Ectodermal cell (in vitro differentiated cells): ENCODE data around the gene TBC1D22A.

Experiments
- H3K27ac ChIP-seq: 2 replicates; pipeline ENCODE4 v1.7.0; 2013; ENCODE audit warnings: mild to moderate bottlenecking, low read depth, low read length; ENCODE audit not compliant: insufficient read depth, poor library complexity, severe bottlenecking
- H3K27me3 ChIP-seq: 2 replicates; pipeline ENCODE4 v1.7.0; 2013; ENCODE audit warnings: mild to moderate bottlenecking, low read length; ENCODE audit not compliant: insufficient read depth, control insufficient read depth, poor library complexity, severe bottlenecking
- H3K36me3 ChIP-seq: one replicate; pipeline ENCODE4 v1.7.0; 2013; ENCODE audit warnings: low read length; ENCODE audit not compliant: control insufficient read depth, insufficient read depth
- H3K4me1 ChIP-seq: one replicate; pipeline ENCODE4 v1.7.0; 2013; ENCODE audit warnings: low read length; ENCODE audit not compliant: control insufficient read depth, insufficient read depth
- H3K4me3 ChIP-seq: 2 replicates; pipeline ENCODE4 v1.7.0; 2013; ENCODE audit warnings: low read depth, low read length, control low read depth; ENCODE audit not compliant: insufficient read depth
- H3K9me3 ChIP-seq: 2 replicates; pipeline ENCODE4 v1.7.0; 2013; ENCODE audit warnings: mild to moderate bottlenecking, low read length, moderate library complexity; ENCODE audit not compliant: control insufficient read depth
- WGBS, 2 experiments: methylation state at CpG; one replicate each; pipeline ENCODE4 v1.1.7; 2013; ENCODE audit warnings: missing lambda C conversion rate in 2 of 2; 5-methylcytosine and 5-hydroxymethylcytosine counted together

The TBC1D22A gene

DNA sequence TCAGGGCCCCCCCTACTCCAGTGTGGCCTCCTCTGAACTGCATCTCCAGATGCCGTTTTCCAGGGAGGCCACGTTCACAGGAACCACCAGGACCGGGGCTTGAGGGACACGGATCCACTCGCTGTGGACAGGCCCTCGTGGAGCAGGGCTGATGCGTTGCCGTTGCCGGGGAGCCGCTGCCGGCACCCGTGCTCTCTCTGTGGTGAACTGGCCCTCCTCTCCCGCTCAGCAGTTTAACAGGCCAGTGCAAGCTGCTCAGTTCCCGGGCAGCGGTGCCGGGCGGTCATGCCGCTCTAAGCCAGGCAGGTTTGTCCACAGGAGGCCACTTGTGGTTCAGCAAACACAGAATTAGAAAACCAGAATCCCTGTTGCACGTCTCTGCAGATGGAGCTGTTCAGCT is 301.6 kb downstream of the TBC1D22A start:
- no peaks in the 10 kb centered on the region for H3K36me3 ChIP-seq
- 95% methylated on average over 19 of the region's 19 CpGs for WGBS, 2 experiments
- no peak overlapping the region for H3K27ac ChIP-seq
- H3K9me3 ChIP-seq = no peaks in the 10 kb centered on the region
- H3K4me1 ChIP-seq = peaks cover 7% of the 10 kb centered on the region
- no peaks in the 10 kb centered on the region for H3K27me3 ChIP-seq
- H3K4me3 ChIP-seq = no peak overlapping the region

DNA sequence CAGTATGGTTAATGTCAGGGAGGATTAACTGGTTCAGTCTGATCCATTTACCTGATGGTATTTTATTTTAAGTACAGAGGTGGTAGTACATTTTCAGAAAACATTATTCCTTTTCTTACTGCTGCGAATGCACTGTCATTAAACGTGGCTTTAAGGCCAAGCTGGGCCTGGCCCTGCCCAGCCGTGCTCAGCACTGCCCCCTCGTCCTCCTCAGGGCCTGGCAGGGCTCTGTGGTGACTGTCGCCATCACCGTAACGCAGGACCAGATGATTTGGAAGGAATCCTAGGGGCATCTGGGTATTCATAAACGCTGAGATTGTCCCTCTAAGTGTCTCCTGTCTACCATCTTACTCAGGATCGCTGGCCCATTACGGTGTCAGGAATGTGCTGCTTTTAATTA is 302.0 kb downstream of the TBC1D22A start:
- Histone ChIP-seq H3K27ac (no peak overlapping the region), H3K9me3 (no peaks in the 10 kb centered on the region), H3K4me3 (no peak overlapping the region), H3K27me3 (no peaks in the 10 kb centered on the region), H3K36me3 (no peaks in the 10 kb centered on the region), H3K4me1 (peaks cover 7% of the 10 kb centered on the region)
- WGBS, 2 experiments = 84 to 89% methylated on average over 10 of the region's 10 CpGs

DNA sequence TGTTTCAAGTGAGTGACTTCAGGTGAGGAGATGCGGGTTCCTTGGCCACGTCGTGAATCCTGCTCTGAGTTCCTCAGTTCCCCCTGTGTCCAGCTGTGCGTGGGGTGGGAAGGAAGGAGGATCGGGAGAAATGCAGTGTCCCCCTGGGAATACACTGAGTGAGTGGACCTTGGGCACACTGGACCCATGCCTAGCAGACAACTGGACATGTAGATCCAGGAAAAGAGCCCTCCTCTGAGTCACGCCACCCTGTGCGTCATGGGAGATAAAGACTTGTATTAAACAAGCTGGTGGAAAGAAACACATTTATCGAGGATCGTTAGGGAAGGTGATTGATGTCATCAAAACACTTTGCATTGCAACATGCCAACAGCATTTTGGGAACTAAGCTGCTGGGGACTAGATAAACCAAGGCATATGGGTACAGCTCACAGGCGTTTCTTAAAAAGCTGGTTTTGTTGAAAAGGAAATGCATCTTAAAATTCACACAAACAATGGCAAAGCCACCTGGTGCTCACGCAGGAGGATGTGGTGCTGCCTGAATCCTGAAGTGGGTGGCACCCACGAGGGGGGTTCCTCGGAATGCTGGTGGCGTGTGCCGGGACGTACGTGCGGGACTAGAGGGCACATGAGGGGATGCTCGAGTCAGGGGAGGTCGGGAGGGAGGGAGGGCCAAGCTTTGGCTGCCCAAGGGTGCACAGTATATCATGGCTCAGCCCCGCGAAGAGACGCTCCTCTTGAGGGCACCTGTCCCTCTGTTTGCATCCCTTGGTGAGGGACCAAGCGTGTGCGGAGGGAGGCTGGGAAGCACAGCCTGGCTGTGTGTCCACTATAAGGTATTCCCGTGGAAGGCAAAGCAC is 303.5 kb downstream of the TBC1D22A start:
- H3K4me3 ChIP-seq = no peak overlapping the region
- peaks cover 7% of the 10 kb centered on the region for H3K4me1 ChIP-seq
- WGBS, 2 experiments = 93 to 95% methylated on average over 26 of the region's 26 CpGs
- H3K27me3 ChIP-seq = no peaks in the 10 kb centered on the region
- no peak overlapping the region for H3K27ac ChIP-seq
- no peaks in the 10 kb centered on the region for H3K36me3 ChIP-seq
- no peaks in the 10 kb centered on the region for H3K9me3 ChIP-seq

DNA sequence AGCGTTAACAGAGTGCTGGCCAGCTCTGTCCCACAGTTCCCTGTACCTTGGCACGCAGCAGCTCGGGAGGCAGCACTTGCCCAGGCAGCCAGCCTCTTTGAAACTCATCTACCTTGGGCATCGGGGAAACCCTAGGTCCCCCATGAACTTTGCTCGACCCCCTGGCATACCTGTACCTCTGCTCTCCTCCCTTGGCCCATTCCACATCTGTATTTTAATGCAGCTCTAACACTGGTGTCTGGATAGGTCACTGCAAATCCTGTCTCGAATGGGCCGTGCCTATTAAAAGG is 304.1 kb downstream of the TBC1D22A start:
- H3K36me3 ChIP-seq = no peaks in the 10 kb centered on the region
- no peak overlapping the region for H3K27ac ChIP-seq
- peaks cover 7% of the 10 kb centered on the region for H3K4me1 ChIP-seq
- no peaks in the 10 kb centered on the region for H3K9me3 ChIP-seq
- WGBS, 2 experiments = 95% methylated on average over 7 of the region's 7 CpGs
- no peak overlapping the region for H3K4me3 ChIP-seq
- no peaks in the 10 kb centered on the region for H3K27me3 ChIP-seq

DNA sequence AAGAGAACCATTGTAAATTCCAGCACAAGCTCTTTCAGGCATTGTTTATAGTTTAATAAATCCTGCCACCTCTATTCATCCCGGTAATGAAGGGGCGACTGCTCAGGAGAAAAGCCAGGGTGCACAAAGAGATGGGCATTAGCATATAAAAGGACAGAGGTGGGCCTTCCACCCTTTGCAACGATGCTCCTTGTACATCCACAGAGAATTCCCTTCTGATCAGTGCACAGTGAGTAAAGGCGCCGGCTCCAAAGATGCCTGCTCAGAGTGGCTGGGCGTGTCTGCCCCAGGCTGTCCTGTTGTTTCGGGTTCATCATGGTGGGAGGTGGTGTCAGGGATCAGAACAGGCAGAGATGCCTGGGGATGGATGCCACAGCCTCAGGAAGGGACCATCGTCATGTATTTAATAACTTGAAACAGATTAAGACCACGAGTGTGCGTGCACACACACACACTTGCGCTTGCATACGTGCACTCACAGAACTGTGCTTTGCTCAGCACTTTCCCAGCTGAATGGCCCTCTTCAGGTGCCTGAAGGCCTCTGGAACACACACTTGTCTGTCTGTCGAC is 305.0 kb downstream of the TBC1D22A start:
- H3K4me1 ChIP-seq = peaks cover 7% of the 10 kb centered on the region
- H3K36me3 ChIP-seq = no peaks in the 10 kb centered on the region
- H3K27me3 ChIP-seq = no peaks in the 10 kb centered on the region
- 74 to 78% methylated on average over 13 of the region's 13 CpGs for WGBS, 2 experiments
- no peak overlapping the region for H3K27ac ChIP-seq
- H3K4me3 ChIP-seq = no peak overlapping the region
- H3K9me3 ChIP-seq = no peaks in the 10 kb centered on the region

DNA sequence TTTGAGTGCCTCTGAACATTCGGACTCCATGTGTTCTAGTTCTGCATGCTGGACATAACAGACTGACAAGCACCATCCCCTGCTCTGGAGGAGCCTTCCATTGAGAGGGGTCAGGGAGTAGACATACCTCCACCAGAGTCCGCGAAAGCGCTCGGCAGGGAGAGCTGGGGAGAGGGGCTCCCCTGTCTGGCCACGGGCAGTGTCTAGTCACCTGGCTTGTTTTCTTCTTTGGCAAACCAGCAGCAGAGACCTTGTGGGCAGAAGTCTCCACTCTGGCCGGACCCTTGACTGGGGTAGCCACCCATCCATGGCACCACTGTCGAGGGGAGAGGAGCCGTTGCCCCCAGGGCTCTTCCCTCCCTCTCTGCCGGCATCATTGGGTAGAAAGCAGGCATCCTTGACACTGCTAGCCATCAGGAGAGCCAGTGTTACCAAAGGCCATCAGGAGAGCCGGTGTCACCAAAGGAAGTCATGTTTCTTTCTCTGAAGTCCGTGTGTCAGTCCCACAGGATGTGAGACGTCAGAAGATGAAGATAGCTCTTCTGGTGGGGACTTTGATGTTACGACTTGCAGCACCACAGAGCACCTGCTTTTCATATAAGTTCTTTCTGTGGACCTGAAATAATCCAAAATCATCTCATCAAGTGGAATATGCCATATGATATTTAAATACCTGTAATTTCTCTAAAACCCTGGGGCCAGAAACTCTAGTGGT is 305.6 kb downstream of the TBC1D22A start:
- H3K36me3 ChIP-seq = no peaks in the 10 kb centered on the region
- WGBS, 2 experiments = 92 to 93% methylated on average over 14 of the region's 14 CpGs
- no peak overlapping the region for H3K4me3 ChIP-seq
- H3K27ac ChIP-seq = no peak overlapping the region
- H3K4me1 ChIP-seq = peaks cover 7% of the 10 kb centered on the region
- H3K9me3 ChIP-seq = no peaks in the 10 kb centered on the region
- H3K27me3 ChIP-seq = no peaks in the 10 kb centered on the region

DNA sequence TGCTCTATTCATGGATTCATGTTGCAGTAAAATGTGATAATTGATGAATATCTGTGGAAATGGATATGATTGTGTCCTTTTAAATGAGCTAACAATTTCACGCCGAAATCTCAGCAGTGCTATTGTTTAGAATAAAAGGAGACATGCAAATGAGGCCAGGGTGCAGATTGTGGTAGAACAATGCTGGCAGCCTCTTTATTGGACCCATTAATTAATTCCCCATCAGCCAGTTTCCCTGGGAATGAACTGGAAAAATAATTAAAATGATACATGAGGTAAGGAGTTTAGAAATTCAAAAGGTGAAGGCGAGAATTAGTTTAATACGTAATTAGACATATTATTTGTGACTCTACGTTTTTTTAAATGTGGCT is 306.2 kb downstream of the TBC1D22A start:
- Histone ChIP-seq H3K27ac (no peak overlapping the region), H3K4me1 (peaks cover 7% of the 10 kb centered on the region), H3K9me3 (no peaks in the 10 kb centered on the region), H3K4me3 (no peak overlapping the region), H3K27me3 (no peaks in the 10 kb centered on the region), H3K36me3 (no peaks in the 10 kb centered on the region)
- 95 to 96% methylated on average over 5 of the region's 5 CpGs for WGBS, 2 experiments

DNA sequence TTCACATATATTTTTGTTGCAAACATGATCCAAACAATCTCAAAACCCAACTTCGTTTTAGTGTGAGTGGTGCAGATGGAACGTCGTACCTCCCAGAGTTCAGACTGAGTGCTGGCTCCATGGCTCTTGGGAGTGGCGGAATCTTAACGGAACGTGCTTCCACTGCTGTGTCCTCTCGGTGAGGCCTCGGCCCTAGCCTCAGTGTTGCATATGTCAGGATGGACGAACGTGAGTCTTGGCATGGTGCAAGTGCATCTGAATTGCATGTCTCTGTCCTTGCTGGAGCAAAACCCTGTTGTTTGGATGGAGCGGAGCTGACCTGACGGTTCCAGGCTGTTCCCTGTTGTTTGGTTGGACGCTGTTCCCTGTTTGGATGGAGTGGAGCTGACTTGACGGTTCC is 306.8 kb downstream of the TBC1D22A start:
- no peaks in the 10 kb centered on the region for H3K9me3 ChIP-seq
- WGBS, 2 experiments = 95 to 97% methylated on average over 14 of the region's 14 CpGs
- H3K4me3 ChIP-seq = no peak overlapping the region
- no peaks in the 10 kb centered on the region for H3K27me3 ChIP-seq
- H3K27ac ChIP-seq = no peak overlapping the region
- H3K4me1 ChIP-seq = peaks cover 7% of the 10 kb centered on the region
- no peaks in the 10 kb centered on the region for H3K36me3 ChIP-seq

DNA sequence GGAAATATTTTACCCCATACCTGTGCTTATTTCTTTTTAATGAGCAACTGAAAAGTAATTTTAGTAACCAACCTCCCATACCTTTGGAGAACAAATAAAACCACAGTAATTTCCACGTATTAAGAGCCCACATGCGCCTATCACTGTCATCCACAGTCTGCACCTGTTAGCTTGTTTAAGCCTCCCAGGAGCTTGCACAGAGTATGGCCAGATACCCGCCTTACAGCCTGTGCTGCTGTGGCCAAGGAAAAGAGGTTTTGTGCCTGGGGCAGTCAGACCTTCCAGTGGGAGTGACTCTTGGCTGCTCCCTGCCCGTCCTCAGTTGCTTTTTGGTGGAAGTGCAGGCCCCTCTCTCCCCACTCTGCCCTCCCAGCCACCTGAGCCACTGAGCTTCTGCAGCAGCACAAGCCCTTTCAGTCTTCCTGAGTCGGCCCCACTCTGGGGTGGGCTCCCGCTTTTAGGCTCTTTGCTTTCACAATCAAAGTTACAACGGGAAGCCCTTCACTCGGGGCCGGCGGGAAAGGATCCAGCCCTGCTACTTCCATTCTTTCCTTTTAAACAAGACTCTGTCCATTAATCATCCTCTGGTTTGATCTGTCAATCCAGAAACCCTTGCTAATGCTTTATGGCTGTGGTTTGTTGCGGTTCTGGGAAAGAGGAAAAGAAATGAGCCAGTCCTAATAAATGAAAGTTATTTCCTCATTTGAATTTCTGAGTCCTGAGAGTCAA is 308.8 kb downstream of the TBC1D22A start:
- H3K9me3 ChIP-seq = no peaks in the 10 kb centered on the region
- H3K4me1 ChIP-seq = peaks cover 7% of the 10 kb centered on the region
- 79 to 85% methylated on average over 11 of the region's 11 CpGs for WGBS, 2 experiments
- H3K27ac ChIP-seq = peak overlapping the region; percentile 40
- no peaks in the 10 kb centered on the region for H3K36me3 ChIP-seq
- H3K4me3 ChIP-seq = no peak overlapping the region
- H3K27me3 ChIP-seq = no peaks in the 10 kb centered on the region
